ENCODE results near the gene ATXN7L3.

DNA sequence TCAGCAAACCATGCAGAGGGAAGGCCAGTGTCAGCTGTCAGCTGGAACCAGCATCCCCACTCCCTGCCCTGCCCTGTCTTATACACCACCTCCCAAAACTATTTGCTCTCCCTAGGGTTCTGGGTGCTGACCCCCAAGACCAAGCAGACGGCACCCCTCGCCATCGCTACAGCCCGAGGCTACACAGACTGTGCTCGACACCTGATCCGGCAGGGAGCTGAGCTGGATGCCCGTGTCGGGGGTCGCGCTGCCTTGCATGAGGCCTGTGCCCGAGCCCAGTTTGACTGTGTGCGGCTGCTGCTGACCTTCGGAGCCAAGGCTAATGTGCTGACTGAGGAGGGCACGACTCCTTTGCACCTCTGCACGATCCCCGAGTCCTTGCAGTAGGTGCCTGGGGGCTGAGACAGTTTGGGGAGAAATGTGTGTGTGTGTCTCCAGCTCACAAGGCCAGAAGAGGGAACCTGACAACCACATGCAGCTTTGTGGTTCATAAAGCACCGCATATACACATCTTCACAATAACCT is 27.7 kb downstream of the ATXN7L3 start:
- no peak for TF ChIP-seq ZNF274 (IDR thresholded peaks at IDR 0.05; ENCODE audit: low read depth, low read length)
- TF ChIP-seq, protein P1, sequence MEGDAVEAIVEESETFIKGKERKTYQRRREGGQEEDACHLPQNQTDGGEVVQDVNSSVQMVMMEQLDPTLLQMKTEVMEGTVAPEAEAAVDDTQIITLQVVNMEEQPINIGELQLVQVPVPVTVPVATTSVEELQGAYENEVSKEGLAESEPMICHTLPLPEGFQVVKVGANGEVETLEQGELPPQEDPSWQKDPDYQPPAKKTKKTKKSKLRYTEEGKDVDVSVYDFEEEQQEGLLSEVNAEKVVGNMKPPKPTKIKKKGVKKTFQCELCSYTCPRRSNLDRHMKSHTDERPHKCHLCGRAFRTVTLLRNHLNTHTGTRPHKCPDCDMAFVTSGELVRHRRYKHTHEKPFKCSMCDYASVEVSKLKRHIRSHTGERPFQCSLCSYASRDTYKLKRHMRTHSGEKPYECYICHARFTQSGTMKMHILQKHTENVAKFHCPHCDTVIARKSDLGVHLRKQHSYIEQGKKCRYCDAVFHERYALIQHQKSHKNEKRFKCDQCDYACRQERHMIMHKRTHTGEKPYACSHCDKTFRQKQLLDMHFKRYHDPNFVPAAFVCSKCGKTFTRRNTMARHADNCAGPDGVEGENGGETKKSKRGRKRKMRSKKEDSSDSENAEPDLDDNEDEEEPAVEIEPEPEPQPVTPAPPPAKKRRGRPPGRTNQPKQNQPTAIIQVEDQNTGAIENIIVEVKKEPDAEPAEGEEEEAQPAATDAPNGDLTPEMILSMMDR (IDR thresholded peaks at IDR 0.05 in 2 of 3, conservative IDR thresholded peaks at IDR 0.05 in 1 of 3; ENCODE audit: borderline replicate concordance in 1 of 3, insufficient read depth in 1 of 3, low read depth in 2 of 3, low read length in 2 of 3) = no peak
- no peak for TF ChIP-seq POLR2A (IDR thresholded peaks at IDR 0.05; ENCODE audit: borderline replicate concordance, extremely low read depth, insufficient read depth, insufficient read length)
- TF ChIP-seq, protein P2, sequence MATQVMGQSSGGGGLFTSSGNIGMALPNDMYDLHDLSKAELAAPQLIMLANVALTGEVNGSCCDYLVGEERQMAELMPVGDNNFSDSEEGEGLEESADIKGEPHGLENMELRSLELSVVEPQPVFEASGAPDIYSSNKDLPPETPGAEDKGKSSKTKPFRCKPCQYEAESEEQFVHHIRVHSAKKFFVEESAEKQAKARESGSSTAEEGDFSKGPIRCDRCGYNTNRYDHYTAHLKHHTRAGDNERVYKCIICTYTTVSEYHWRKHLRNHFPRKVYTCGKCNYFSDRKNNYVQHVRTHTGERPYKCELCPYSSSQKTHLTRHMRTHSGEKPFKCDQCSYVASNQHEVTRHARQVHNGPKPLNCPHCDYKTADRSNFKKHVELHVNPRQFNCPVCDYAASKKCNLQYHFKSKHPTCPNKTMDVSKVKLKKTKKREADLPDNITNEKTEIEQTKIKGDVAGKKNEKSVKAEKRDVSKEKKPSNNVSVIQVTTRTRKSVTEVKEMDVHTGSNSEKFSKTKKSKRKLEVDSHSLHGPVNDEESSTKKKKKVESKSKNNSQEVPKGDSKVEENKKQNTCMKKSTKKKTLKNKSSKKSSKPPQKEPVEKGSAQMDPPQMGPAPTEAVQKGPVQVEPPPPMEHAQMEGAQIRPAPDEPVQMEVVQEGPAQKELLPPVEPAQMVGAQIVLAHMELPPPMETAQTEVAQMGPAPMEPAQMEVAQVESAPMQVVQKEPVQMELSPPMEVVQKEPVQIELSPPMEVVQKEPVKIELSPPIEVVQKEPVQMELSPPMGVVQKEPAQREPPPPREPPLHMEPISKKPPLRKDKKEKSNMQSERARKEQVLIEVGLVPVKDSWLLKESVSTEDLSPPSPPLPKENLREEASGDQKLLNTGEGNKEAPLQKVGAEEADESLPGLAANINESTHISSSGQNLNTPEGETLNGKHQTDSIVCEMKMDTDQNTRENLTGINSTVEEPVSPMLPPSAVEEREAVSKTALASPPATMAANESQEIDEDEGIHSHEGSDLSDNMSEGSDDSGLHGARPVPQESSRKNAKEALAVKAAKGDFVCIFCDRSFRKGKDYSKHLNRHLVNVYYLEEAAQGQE (IDR thresholded peaks at IDR 0.05; ENCODE audit: low read depth) = no peak
- TF ChIP-seq CBX3 (IDR thresholded peaks at IDR 0.05; ENCODE audit: low read depth) = no peak
